Measurements from ENCODE around the gene ZRANB3.

- TF ChIP-seq CTCF (IDR thresholded peaks at IDR 0.05; ENCODE audit: low read depth, low read length) = no peak
- no peak for TF ChIP-seq EZH2phosphoT487 (IDR thresholded peaks at IDR 0.05; ENCODE audit: low read depth)
These were observed 249.6 kb downstream of the ZRANB3 start for GRCh38 chr2:135281379-135281778.

Measured in OCI-LY3 (cell line).